IMR-90 (cell line): Measurements from ENCODE around the gene AAK1.

Experiments
- BHLHE40 ChIP-seq: fragments of 150-350 bp; IDR thresholded peaks from 2 replicates; pipeline ENCODE4 v1.6.1; 2016; ENCODE audit warnings: mild to moderate bottlenecking, low read depth, low read length
- MXI1 ChIP-seq: IDR thresholded peaks from 2 replicates; pipeline ENCODE4 v1.6.1; 2012; ENCODE audit warnings: low read depth, mild to moderate bottlenecking, low read length, moderate library complexity, borderline replicate concordance
- POLR2A ChIP-seq: IDR thresholded peaks from 2 replicates; pipeline ENCODE4 v1.6.1; 2012; ENCODE audit warnings: mild to moderate bottlenecking, low read depth, low read length
- RAD21 ChIP-seq: IDR thresholded peaks from 2 replicates; pipeline ENCODE4 v1.6.1; 2012; ENCODE audit warnings: low read length, improper control_type of control experiment
- RCOR1 ChIP-seq: IDR thresholded peaks from 2 replicates; pipeline ENCODE4 v1.6.1; 2012; ENCODE audit warnings: mild to moderate bottlenecking, low read length, improper control_type of control experiment; ENCODE audit not compliant: insufficient replicate concordance
- SMC3 ChIP-seq: fragments of 150-350 bp; IDR thresholded peaks from 2 replicates; pipeline ENCODE4 v1.6.1; 2016; ENCODE audit warnings: low read depth, mild to moderate bottlenecking, antibody characterized with exemption, low read length, moderate library complexity
- TF ChIP-seq, protein P1 (sequence below): conservative IDR thresholded peaks from 2 replicates; pipeline ENCODE4 v1.5.1; 2012; ENCODE audit warnings: mild to moderate bottlenecking, low read depth, low read length, improper control_type of control experiment

- TF ChIP-seq, protein P1, sequence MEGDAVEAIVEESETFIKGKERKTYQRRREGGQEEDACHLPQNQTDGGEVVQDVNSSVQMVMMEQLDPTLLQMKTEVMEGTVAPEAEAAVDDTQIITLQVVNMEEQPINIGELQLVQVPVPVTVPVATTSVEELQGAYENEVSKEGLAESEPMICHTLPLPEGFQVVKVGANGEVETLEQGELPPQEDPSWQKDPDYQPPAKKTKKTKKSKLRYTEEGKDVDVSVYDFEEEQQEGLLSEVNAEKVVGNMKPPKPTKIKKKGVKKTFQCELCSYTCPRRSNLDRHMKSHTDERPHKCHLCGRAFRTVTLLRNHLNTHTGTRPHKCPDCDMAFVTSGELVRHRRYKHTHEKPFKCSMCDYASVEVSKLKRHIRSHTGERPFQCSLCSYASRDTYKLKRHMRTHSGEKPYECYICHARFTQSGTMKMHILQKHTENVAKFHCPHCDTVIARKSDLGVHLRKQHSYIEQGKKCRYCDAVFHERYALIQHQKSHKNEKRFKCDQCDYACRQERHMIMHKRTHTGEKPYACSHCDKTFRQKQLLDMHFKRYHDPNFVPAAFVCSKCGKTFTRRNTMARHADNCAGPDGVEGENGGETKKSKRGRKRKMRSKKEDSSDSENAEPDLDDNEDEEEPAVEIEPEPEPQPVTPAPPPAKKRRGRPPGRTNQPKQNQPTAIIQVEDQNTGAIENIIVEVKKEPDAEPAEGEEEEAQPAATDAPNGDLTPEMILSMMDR = no peak
- no peak for TF ChIP-seq POLR2A
- no peak for TF ChIP-seq RCOR1
- TF ChIP-seq SMC3 = no peak
- TF ChIP-seq BHLHE40 = no peak
- TF ChIP-seq MXI1 = no peak
- TF ChIP-seq RAD21 = no peak
Observed at GRCh38 chr2:69576880-69577279, 66.7 kb downstream of the AAK1 start.
